HT1080 (cell line): ENCODE measurements around the gene ARHGAP10. TPM values are rescaled to one million over a fixed set of nuclear protein-coding genes. Genes with fewer than 3 reads are reported as not detected.

Experiments
- DNase-seq: peaks from one replicate; pipeline ENCODE4 v3.0.0-alpha.2; 2015; ENCODE audit warnings: low read depth
- total RNA-seq: library from RNA; depleted of rRNA; stranded (reverse); fragments of >200 nt; shearing (Covaris generic); gene quantifications from 2 replicates; pipeline ENCODE4 v1.2.3, GENCODE V29; 2014

The ARHGAP10 gene
- total RNA-seq, 1 experiment from 2014 or later, result 19.1 TPM

GRCh38 chr4:147732518-147733235 lies 789 bp downstream of the ARHGAP10 start:
- no peak for DNase-seq

GRCh38 chr4:147733716-147734344 lies 1.9 kb downstream of the ARHGAP10 start:
- DNase-seq, result no peak

- DNase-seq, result no peak
Measured at GRCh38 chr4:147734496-147734895, 2.6 kb downstream of the ARHGAP10 start.

GRCh38 chr4:147735413-147736301 lies 3.8 kb downstream of the ARHGAP10 start:
- no peak for DNase-seq

GRCh38 chr4:147736458-147736857 lies 4.6 kb downstream of the ARHGAP10 start:
- DNase-seq, result peak; percentile 74

GRCh38 chr4:147737623-147738022 lies 5.7 kb downstream of the ARHGAP10 start:
- DNase-seq, result no peak

- no peak for DNase-seq
Measured at GRCh38 chr4:147739239-147739823, 7.4 kb downstream of the ARHGAP10 start.

- no peak for DNase-seq
Measured at GRCh38 chr4:147740176-147740575, 8.3 kb downstream of the ARHGAP10 start.

- peak; percentile 34 for DNase-seq
Measured at GRCh38 chr4:147741190-147741788, 9.4 kb downstream of the ARHGAP10 start.

- no peak for DNase-seq
Measured at GRCh38 chr4:147747787-147748454, 16.0 kb downstream of the ARHGAP10 start.

GRCh38 chr4:147749811-147750321 lies 18.0 kb downstream of the ARHGAP10 start:
- no peak for DNase-seq

- DNase-seq, result no peak
Measured at GRCh38 chr4:147753047-147753446, 21.2 kb downstream of the ARHGAP10 start.

- DNase-seq, result peak; percentile 63
Measured at GRCh38 chr4:147754037-147754445, 22.2 kb downstream of the ARHGAP10 start.

- no peak for DNase-seq
Measured at GRCh38 chr4:147755561-147756295, 23.8 kb downstream of the ARHGAP10 start.

- no peak for DNase-seq
Measured at GRCh38 chr4:147756417-147756816, 24.5 kb downstream of the ARHGAP10 start.

GRCh38 chr4:147760176-147760575 lies 28.3 kb downstream of the ARHGAP10 start:
- no peak for DNase-seq

- no peak for DNase-seq
Measured at GRCh38 chr4:147760695-147761094, 28.8 kb downstream of the ARHGAP10 start.

- no peak for DNase-seq
Measured at GRCh38 chr4:147761218-147761883, 29.5 kb downstream of the ARHGAP10 start.

- DNase-seq, result no peak
Measured at GRCh38 chr4:147764337-147764736, 32.4 kb downstream of the ARHGAP10 start.
